ENCODE results near the gene MRPL48. TPM values are rescaled to one million over a fixed set of nuclear protein-coding genes. Genes with fewer than 3 reads are reported as not detected.

The MRPL48 gene
- total and polyA plus RNA-seq, 10 of the 15 experiments (the other 5 are each of a cell fraction or from before 2014, with no cell fraction given): 46.7 to 159 (median 83.4) TPM

- in situ Hi-C loops (cut with MboI): no loop called here
- intact Hi-C loops (cut with micrococcal nuclease; ENCODE audit: unreplicated experiment): no loop called here
- ChIA-PET RAD21 (ENCODE audit: unreplicated experiment) (no interaction called here), SMC1A (ENCODE audit: uncharacterized antibody, unreplicated experiment) (no interaction called here), CTCF (no interaction called here), POLR2A (no interaction called here)
- no peak for DNase-seq (ENCODE audit: low read depth, low spot score)
- no peaks in the 10 kb centered on the region for H3K9me3 ChIP-seq (replicated peaks; ENCODE audit: control insufficient read depth, insufficient read depth, low read length)
- no peak overlapping the region for H3K9ac ChIP-seq (ENCODE audit: control insufficient read depth, insufficient read depth, low read length)
- H3K27ac ChIP-seq (ENCODE audit: control insufficient read depth, insufficient read depth): no peak overlapping the region
- H3K4me3 ChIP-seq: no peak overlapping the region
- no peak overlapping the region for H2AFZ ChIP-seq (ENCODE audit: control insufficient read depth, low read depth, low read length)
- no peak for FAIRE-seq
- H3K4me2 ChIP-seq (ENCODE audit: control insufficient read depth, insufficient read depth): no peak overlapping the region
- BruUV-seq (replicated peaks): no TSS peak
- no peaks in the 10 kb centered on the region; a peak in 2 of 4 replicates for H3K36me3 ChIP-seq (ENCODE audit: control insufficient read depth in 2 of 2, insufficient read depth in 2 of 2, low read length in 1 of 2)
- WGBS (ENCODE audit: insufficient coverage, insufficient replicate concordance, low lambda C conversion rate, missing lambda C conversion rate): 0% methylated on average over 1 of the region's 1 CpG
- no peaks in the 10 kb centered on the region for H3K79me2 ChIP-seq (ENCODE audit: control insufficient read depth, insufficient read depth, low read length)
- H3K27me3 ChIP-seq (replicated peaks in 1 of 2; ENCODE audit: control insufficient read depth in 2 of 2, insufficient read depth in 2 of 2, low read length in 1 of 2): no peaks in the 10 kb centered on the region
- no peaks in the 10 kb centered on the region for H4K20me1 ChIP-seq (ENCODE audit: control insufficient read depth, insufficient read depth)
- H3K4me1 ChIP-seq (ENCODE audit: control insufficient read depth, insufficient read depth, low read length): no peaks in the 10 kb centered on the region
- no peak for ATAC-seq
- no peak for TF ChIP-seq LARP7 (IDR thresholded peaks at IDR 0.05)
- TF ChIP-seq TARDBP (IDR thresholded peaks at IDR 0.05; ENCODE audit: borderline replicate concordance): no peak
- TF ChIP-seq SIX5 (IDR thresholded peaks at IDR 0.05; ENCODE audit: low read depth, low read length, severe bottlenecking): no peak
Observed at GRCh38 chr11:73889019-73889418, 101.3 kb downstream of the MRPL48 start.

DNA sequence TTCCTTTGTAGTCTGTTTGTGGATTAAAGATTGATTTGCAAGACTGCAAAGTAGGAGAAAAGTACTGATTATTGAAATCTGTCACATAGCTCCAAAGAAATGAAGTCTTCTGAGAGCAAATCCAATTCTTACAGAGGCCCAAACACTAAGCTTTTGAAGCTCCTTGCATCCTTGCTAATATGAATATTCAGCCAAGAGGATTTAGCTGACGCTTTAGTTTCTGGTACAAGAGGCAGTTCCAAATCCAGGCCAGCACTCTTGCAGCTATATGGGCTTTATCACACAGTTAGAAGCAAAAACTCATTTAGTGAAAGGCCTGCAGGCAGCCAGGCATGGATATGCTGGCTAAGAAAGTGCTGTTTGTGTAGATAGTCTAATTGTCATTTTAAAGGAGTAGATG is 101.9 kb downstream of the MRPL48 start:
- RAD21 ChIA-PET (ENCODE audit: unreplicated experiment): no interaction called here
- no peak overlapping the region for H2AFZ ChIP-seq (ENCODE audit: control insufficient read depth, low read depth, low read length)
- no peaks in the 10 kb centered on the region for H3K27me3 ChIP-seq (replicated peaks in 1 of 2; ENCODE audit: control insufficient read depth in 2 of 2, insufficient read depth in 2 of 2, low read length in 1 of 2)
- POLR2A ChIA-PET: interaction anchor here (0.5 kb wide), 1 partner anchor 10 kb away, joined by 3 read pairs; no protein-coding TSS in a partner anchor
- no peak for DNase-seq (ENCODE audit: low read depth, low spot score)
- ATAC-seq: no peak
- H3K4me2 ChIP-seq (ENCODE audit: control insufficient read depth, insufficient read depth): no peak overlapping the region
- H4K20me1 ChIP-seq (ENCODE audit: control insufficient read depth, insufficient read depth): no peaks in the 10 kb centered on the region
- in situ Hi-C loops (cut with MboI) (no loop called here), intact Hi-C loops (cut with micrococcal nuclease; ENCODE audit: unreplicated experiment) (no loop called here)
- CTCF ChIA-PET: no interaction called here
- no peaks in the 10 kb centered on the region; a peak in 2 of 4 replicates for H3K36me3 ChIP-seq (ENCODE audit: control insufficient read depth in 2 of 2, insufficient read depth in 2 of 2, low read length in 1 of 2)
- H3K9me3 ChIP-seq (replicated peaks; ENCODE audit: control insufficient read depth, insufficient read depth, low read length): no peaks in the 10 kb centered on the region
- TF ChIP-seq USF1 (IDR thresholded peaks at IDR 0.05; ENCODE audit: borderline replicate concordance, extremely low read length, insufficient read depth, low read depth, low read length) (no peak), ZBTB33 (IDR thresholded peaks at IDR 0.05) (no peak), E2F8 (IDR thresholded peaks at IDR 0.05; ENCODE audit: low read depth, partially characterized antibody) (no peak), RAD51 (IDR thresholded peaks at IDR 0.05) (no peak), NFIC (IDR thresholded peaks at IDR 0.05; ENCODE audit: low read depth, low read length) (no peak)
- no peaks in the 10 kb centered on the region for H3K79me2 ChIP-seq (ENCODE audit: control insufficient read depth, insufficient read depth, low read length)
- WGBS (ENCODE audit: insufficient coverage, insufficient replicate concordance, low lambda C conversion rate, missing lambda C conversion rate): 54% methylated on average over 1 of the region's 1 CpG
- BruUV-seq (replicated peaks): no TSS peak
- SMC1A ChIA-PET (ENCODE audit: uncharacterized antibody, unreplicated experiment): interaction anchor here (0.5 to 0.6 kb wide), 2 partner anchors 16 to 305 kb away, joined by 3 read pairs; no protein-coding TSS in a partner anchor
- H3K4me1 ChIP-seq (ENCODE audit: control insufficient read depth, insufficient read depth, low read length): no peaks in the 10 kb centered on the region
- H3K27ac ChIP-seq (ENCODE audit: control insufficient read depth, insufficient read depth): no peak overlapping the region
- FAIRE-seq: no peak
- no peak overlapping the region for H3K4me3 ChIP-seq
- no peak overlapping the region for H3K9ac ChIP-seq (ENCODE audit: control insufficient read depth, insufficient read depth, low read length)
